NB4 (cell line): Measurements from ENCODE around the gene SBDS.

Experiments
- DNase-seq: peaks from one replicate; pipeline ENCODE4 v3.0.0; 2010; ENCODE audit warnings: low read depth
- H3K4me3 ChIP-seq: one replicate; pipeline ENCODE4 v1.5.1; 2011; ENCODE audit warnings: mild to moderate bottlenecking, low read depth, low read length, moderate library complexity
- MYC ChIP-seq: IDR thresholded peaks from 2 replicates; pipeline ENCODE4 v1.6.1; 2011; ENCODE audit warnings: low read depth, low read length
- POLR2A ChIP-seq: IDR thresholded peaks from 2 replicates; pipeline ENCODE4 v1.6.1; 2011; ENCODE audit warnings: mild to moderate bottlenecking; ENCODE audit not compliant: insufficient read length; ENCODE audit errors: extremely low read depth
- TF ChIP-seq, protein P1 (sequence below): IDR thresholded peaks from 2 replicates; pipeline ENCODE4 v1.6.1; 2011; ENCODE audit warnings: low read depth, low read length
- TF ChIP-seq, protein P2 (sequence below): IDR thresholded peaks from one replicate; pipeline ENCODE4 v1.5.1; 2012; ENCODE audit warnings: low read depth, low read length

SBDS gene

DNA sequence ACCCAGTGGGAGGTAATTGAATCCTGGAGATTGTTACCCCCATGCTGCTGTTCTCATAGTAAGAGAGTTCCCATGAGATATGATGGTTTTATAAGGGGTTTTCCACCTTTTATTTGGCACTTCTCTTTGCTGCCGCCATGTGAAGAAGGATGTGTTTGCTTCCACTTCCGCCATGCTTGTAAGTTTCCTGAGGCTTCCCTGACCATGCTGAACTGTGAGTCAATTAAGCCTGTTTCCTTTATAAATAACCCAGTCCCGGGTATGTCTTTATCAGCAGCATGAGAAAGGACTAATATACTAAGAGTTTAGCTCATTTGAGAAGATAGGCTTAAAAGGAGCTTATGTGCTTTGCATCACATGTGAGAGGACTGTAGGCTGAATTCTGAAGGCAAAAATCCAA is 45.1 kb downstream of the SBDS start:
- no peak for DNase-seq
- H3K4me3 ChIP-seq = no peak overlapping the region
- TF ChIP-seq MYC (no peak), POLR2A (no peak)
- TF ChIP-seq, protein P1, sequence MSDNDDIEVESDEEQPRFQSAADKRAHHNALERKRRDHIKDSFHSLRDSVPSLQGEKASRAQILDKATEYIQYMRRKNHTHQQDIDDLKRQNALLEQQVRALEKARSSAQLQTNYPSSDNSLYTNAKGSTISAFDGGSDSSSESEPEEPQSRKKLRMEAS = no peak
- TF ChIP-seq, protein P2, sequence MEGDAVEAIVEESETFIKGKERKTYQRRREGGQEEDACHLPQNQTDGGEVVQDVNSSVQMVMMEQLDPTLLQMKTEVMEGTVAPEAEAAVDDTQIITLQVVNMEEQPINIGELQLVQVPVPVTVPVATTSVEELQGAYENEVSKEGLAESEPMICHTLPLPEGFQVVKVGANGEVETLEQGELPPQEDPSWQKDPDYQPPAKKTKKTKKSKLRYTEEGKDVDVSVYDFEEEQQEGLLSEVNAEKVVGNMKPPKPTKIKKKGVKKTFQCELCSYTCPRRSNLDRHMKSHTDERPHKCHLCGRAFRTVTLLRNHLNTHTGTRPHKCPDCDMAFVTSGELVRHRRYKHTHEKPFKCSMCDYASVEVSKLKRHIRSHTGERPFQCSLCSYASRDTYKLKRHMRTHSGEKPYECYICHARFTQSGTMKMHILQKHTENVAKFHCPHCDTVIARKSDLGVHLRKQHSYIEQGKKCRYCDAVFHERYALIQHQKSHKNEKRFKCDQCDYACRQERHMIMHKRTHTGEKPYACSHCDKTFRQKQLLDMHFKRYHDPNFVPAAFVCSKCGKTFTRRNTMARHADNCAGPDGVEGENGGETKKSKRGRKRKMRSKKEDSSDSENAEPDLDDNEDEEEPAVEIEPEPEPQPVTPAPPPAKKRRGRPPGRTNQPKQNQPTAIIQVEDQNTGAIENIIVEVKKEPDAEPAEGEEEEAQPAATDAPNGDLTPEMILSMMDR = no peak

DNA sequence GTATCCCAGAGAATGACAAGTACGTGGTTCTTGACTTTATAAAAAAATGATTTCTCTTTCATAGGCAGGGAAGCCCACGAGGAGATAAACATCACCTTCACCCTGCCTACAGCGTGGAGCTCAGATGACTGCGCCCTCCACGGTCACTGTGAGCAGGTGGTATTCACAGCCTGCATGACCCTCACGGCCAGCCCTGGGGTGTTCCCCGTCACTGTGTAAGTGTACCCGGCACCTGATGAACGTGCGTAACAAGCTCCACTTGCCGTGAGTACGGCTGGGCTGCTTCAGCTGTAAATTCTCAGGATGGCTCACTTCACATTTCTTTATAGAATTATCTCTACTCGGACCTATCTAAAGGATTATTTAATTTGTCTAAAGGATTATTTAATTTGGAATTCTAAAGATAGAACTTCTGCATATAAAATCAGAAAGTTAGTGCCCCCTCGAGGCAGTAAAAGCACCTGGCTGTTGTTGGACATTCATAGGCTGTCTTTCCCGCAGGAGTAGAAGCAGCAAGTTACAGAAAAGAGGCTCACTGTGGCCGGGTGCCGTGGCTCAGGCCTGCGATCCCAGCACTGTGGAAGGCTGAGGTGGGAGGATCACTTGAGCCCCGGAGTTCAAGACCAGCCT is 46.8 kb downstream of the SBDS start:
- no peak for TF ChIP-seq MYC
- TF ChIP-seq, protein P1 = no peak
- H3K4me3 ChIP-seq = no peak overlapping the region
- DNase-seq = no peak

DNA sequence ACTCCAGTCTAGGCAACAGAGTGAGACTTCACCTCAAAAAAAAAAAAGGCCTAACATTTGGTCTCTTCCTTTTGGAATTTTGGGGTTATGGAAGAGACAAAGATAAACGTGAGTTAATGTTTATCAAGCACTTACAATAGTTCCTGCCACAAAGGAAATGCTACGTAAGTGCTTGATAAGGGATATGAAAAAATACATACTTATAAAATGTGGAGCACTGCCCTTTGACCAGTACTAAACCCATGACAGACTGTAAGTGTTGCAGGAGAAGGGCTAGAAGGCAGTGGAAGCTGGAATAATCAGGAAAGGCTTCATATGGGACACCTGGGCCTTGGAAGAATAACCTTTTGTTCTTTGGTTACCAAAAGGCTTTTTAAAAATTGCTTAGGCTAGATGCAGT is 48.8 kb downstream of the SBDS start:
- TF ChIP-seq POLR2A (no peak), MYC (no peak)
- TF ChIP-seq, protein P1 = no peak
- TF ChIP-seq, protein P2 = no peak
- H3K4me3 ChIP-seq = no peak overlapping the region
- no peak for DNase-seq

DNA sequence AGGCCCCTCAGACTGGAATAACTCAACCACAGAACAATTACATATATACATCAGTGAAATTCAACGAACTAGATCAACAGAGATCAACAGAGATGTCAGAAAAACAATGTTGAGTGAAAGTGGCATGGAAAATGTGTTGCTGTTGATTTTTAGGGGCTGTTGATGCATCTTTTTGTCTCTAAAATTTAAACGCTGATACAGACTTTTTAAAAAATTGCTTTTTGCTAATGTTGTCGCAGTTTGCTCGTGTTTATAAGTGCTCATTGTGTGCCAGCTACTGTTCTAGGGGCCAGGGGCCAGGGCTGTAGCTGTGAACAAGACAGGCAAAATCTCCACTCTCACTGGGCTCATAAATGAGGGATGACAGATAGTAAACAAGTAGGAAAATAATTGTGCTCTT is 56.1 kb downstream of the SBDS start:
- no peak for TF ChIP-seq MYC
- no peak for TF ChIP-seq POLR2A
- TF ChIP-seq, protein P1 = no peak
- TF ChIP-seq, protein P2 = no peak
- DNase-seq = no peak

DNA sequence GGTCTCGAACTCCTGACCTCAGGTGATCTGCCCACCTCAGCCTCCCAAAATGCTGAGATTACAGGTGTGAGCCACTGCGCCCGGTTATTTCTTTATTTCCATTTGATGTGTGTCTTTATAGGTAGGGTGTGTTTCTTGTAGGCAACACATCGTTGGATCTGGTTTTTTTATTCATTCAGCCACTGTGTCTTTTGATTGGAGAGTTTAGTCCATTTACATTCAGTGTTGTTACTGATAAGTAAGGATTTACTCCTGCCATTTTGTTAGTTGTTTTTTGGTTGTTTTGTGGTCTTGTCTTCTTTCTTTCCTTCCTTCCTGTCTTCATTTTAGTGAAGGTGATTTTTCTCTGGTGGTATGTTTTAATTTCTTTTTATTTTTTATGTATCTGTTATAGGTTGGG is 57.4 kb downstream of the SBDS start:
- TF ChIP-seq MYC (no peak), POLR2A (no peak)
- TF ChIP-seq, protein P2 = no peak
- TF ChIP-seq, protein P1 = no peak
- no peak overlapping the region for H3K4me3 ChIP-seq
- no peak for DNase-seq

More for the DNA sequence above, 56.1 kb downstream of the SBDS start:
- no peak overlapping the region for H3K4me3 ChIP-seq
